ENCODE data around the gene UBALD1.

The UBALD1 gene

GRCh38 chr16:4613636-4614570, 785 bp downstream of the UBALD1 start:
- peak; percentile 7 for DNase-seq

GRCh38 chr16:4612977-4613635, 1.6 kb downstream of the UBALD1 start:
- no peak for DNase-seq

- no peak for DNase-seq
These were observed 2.2 kb downstream of the UBALD1 start for GRCh38 chr16:4612474-4612931.

- DNase-seq, result no peak
These were observed 3.2 kb downstream of the UBALD1 start for GRCh38 chr16:4611337-4612021.

GRCh38 chr16:4610011-4611005, 4.4 kb downstream of the UBALD1 start:
- no peak for DNase-seq

GRCh38 chr16:4609200-4610010, 5.3 kb downstream of the UBALD1 start:
- no peak for DNase-seq

- no peak for DNase-seq
These were observed 6.0 kb downstream of the UBALD1 start for GRCh38 chr16:4608704-4608980.

GRCh38 chr16:4607841-4608703, 6.6 kb downstream of the UBALD1 start:
- DNase-seq, result no peak

GRCh38 chr16:4606354-4606753, 8.3 kb downstream of the UBALD1 start:
- no peak for DNase-seq

- no peak for DNase-seq
These were observed 10.3 kb downstream of the UBALD1 start for GRCh38 chr16:4604401-4604800.

- no peak for DNase-seq
These were observed 11.0 kb downstream of the UBALD1 start for GRCh38 chr16:4603624-4604170.

GRCh38 chr16:4602331-4602730, 12.4 kb downstream of the UBALD1 start:
- no peak for DNase-seq

- DNase-seq, result no peak
These were observed 12.9 kb downstream of the UBALD1 start for GRCh38 chr16:4601864-4602186.

GRCh38 chr16:4601036-4601863, 13.4 kb downstream of the UBALD1 start:
- DNase-seq, result no peak

GRCh38 chr16:4599545-4599944, 15.1 kb downstream of the UBALD1 start:
- DNase-seq, result no peak

GRCh38 chr16:4599037-4599436, 15.7 kb downstream of the UBALD1 start:
- no peak for DNase-seq

GRCh38 chr16:4597174-4597573, 17.5 kb downstream of the UBALD1 start:
- no peak for DNase-seq

GRCh38 chr16:4594433-4595410, 20.0 kb downstream of the UBALD1 start:
- no peak for DNase-seq
